DMS 273 (cell line): ENCODE results near the gene C5orf15.
"Not testable (repeated sequence)": the region's sequence is repeated elsewhere in the genome, so short reads cannot be mapped to it uniquely, and the experiment has no call there.

ENCODE experiments used
- DNase-seq: peaks from one replicate; lab custom pipeline; 2025; ENCODE audit not compliant: unreplicated experiment; lab: John Stamatoyannopoulos, UW

Gene C5orf15

GRCh38 chr5:133963493-133964128, 4.8 kb downstream of the C5orf15 start:
- no peak for DNase-seq

- DNase-seq, result no peak
Observed at GRCh38 chr5:133962801-133963476, 5.5 kb downstream of the C5orf15 start.

GRCh38 chr5:133962131-133962530, 6.3 kb downstream of the C5orf15 start:
- no peak for DNase-seq

- DNase-seq, result no peak
Observed at GRCh38 chr5:133959643-133960042, 8.8 kb downstream of the C5orf15 start.

GRCh38 chr5:133957591-133957990, 10.8 kb downstream of the C5orf15 start:
- no peak for DNase-seq

GRCh38 chr5:133957080-133957479, 11.3 kb downstream of the C5orf15 start:
- DNase-seq, result no peak

- not testable (repeated sequence) for DNase-seq
Observed at GRCh38 chr5:133956196-133956595, 12.2 kb downstream of the C5orf15 start.

GRCh38 chr5:133953568-133954145, 14.8 kb downstream of the C5orf15 start:
- DNase-seq, result no peak

GRCh38 chr5:133952729-133953567, 15.5 kb downstream of the C5orf15 start:
- DNase-seq, result no peak

GRCh38 chr5:133950821-133951612, 17.4 kb downstream of the C5orf15 start:
- DNase-seq, result no peak

GRCh38 chr5:133948721-133949120, 19.7 kb downstream of the C5orf15 start:
- DNase-seq, result no peak

GRCh38 chr5:133947431-133947841, 21.0 kb downstream of the C5orf15 start:
- no peak for DNase-seq

- DNase-seq, result no peak
Observed at GRCh38 chr5:133945568-133945967, 22.9 kb downstream of the C5orf15 start.

GRCh38 chr5:133944263-133945185, 23.9 kb downstream of the C5orf15 start:
- DNase-seq, result peak; percentile 91

GRCh38 chr5:133943475-133943817, 25.0 kb downstream of the C5orf15 start:
- DNase-seq, result no peak

GRCh38 chr5:133942614-133943474, 25.6 kb downstream of the C5orf15 start:
- DNase-seq, result no peak

- DNase-seq, result no peak
Observed at GRCh38 chr5:133941456-133942196, 26.8 kb downstream of the C5orf15 start.

GRCh38 chr5:133939668-133940067, 28.8 kb downstream of the C5orf15 start:
- no peak for DNase-seq
